Nucleus accumbens (tissue), 56 donors: Measurements from ENCODE around the gene CD300LF.

Source experiments
- DNase-seq, 56 donors: peaks; one replicate each; lab custom pipeline; 2025; lab: John Stamatoyannopoulos, UW

CD300LF gene

DNA sequence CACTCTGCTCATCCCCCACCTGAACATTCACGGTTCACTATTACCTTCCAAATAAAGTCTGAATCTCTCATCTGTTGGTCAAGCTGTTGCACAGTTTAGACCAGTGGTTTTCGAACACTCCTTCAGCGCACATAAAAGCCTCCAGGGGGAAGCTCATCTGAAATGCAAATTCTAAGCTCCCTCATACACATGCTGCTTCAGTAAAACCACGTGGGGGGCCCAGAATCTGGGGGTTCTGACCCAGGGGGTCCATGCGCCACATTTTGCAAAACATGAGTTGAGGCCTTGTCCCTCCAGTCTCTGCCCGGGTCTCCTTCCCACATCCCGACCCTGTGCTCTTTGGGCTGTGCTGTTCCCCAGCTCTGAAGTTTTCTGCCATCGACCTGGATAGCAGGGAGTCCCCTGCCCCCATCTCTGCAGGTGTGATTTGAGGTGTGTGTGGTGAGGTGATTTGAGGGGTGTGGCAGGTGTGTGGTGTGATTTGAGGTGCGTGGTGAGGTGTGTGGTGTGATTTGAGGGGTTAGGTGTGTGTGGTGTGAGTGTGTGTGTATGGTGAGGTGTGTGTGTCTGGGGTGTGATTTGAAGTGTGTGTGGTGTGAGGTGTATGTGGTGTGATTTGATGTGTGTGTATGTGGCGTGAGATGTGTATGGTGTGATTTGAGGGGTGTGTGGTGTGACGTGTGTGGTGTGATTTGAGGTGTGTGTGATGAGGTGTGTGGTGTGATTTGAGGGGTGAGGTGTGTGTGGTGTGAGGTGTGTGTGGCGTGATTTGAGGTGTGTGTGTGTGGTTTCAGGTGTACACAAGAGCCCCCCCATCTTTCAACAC is 19.5 kb upstream of the CD300LF start:
- DNase-seq, result no peak

DNA sequence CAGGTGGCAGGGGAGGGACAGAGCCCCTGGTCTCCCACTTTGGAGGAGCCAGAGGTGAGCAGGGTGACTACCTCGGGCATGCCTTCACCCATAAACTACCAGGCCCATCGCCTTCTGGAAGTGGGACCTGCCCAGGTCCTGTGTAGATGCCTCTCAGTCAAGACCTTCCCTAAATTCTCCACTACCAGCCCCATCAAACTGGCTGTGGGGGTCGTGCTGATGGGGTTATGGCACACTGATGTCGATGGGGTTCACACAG is 18.6 kb upstream of the CD300LF start:
- no peak for DNase-seq

DNA sequence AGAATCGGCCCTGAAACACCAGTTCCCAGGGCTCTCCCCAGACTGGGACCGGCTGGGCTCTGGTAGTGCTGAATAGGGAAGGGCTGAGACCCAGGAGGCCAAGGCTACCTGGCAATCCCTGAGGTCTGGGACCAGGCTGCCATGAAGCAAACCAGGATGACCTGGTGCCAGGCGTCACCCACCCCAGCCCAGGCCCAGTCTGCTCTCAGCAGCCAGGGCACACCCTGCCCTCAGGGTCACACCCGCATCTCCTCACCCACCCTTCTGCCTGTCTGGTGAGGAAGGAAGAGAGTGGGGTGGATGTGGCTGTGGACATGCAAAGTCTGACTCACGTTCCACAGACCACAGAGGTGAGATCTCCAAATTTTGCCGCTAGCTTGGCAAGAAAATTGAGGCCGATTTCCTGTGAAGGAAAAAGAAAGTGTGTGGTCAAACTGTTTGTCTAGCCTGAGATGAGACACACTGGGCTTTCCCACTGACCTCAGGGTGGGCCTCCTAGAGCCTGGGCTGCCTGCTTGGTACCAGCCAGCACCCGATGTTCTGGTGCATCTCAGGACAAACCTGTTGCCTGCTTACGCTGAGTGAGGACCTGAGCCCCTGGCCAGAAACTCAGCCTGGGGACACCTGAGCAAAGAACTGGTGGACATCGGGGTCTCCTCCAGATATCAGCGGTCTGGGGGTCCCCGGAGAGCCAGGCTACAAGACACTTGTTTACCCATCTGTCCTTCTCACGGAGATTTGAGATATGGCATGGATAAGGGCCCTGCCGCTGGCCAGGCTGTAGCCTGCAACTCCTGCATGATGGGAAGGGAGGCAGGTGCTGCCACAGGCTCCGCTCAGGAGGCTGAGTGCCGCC is 18.0 kb upstream of the CD300LF start:
- DNase-seq, result no peak

DNA sequence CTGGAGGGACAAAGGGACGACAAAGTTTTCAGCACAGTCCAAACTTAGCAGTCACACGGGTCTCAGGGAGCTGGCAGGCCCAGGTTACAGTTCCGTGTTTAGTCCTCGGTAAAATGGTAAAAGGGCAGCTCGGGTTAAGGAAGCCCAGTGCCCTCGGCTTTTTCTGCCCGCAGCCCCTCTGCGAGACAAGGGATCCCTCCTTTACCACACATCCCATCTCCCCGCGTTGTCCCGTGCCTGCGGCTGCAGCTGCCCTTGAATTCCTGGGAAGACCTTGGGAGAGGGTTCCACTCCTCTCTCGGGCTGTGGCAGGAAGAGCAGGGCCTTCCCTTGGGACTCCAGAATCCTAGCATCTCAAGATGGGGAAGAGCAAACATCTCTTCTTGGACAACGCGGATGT is 17.1 kb upstream of the CD300LF start:
- no peak for DNase-seq

DNA sequence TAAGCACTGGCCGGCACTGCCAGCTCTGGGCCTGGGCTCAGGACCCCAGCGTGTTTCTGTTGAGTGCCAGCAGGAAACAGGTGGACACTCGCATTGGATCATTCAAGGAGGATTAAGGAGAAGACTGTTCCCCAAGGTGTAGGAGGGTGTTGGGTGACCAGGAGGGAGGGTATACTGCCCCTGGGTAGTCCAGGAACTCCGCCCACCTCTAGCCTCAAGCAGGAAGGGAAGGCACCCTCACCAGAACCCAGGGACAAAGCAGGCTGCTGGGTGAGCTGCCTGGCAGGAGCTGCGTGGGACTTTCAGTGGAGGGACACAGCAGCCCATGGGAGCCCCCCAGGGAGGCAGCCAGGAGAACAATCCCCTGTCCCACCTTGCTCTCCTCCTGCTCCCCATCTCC is 16.6 kb upstream of the CD300LF start:
- no peak for DNase-seq

DNA sequence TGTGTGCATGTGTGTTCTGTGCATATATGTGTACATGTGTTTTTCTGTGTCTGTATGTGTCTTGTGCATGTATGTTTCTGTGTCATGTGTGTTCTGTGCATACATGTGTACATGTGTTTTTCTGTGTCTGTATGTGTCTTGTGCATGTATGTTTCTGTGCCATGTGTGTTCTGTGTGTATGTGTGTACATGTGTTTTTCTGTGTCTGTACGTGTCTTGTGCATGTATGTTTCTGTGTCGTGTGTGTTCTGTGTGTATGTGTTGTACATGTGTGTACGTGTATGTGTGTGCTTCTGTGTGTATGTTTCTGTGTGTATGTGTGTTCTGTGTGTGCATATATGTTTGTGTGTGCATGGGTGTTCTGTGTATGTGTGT is 16.0 kb upstream of the CD300LF start:
- no peak for DNase-seq

DNA sequence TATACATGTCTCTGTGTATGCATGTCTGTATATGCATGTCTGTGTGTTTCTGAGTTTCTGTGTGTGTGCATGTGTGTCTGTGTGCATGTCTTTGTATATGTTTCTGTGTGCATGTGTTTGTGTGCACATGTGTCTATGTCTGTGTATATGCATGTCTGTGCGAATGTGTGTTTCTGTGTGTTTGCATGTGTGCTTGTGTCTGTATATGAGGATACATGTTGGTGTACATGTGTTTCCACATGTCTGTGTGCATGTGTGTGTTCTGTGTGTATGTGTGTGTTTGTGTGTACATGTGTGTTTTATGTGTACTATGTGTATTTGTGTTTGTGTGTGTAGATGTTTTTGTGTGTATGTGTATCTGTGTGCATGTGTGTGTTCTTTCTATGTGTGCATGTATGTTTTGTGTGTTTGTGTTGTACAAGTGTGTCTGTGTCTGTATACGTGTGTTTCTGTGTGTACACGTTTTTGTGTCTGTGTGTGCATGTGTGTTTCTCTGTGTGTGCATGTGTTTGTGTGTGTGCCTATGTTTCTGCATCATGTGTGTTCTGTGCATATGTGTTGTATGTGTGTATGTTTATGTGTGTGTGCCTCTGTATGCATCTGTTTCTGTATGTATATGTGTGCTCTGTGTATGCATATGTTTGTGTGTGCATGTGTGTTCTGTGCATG is 15.4 kb upstream of the CD300LF start:
- no peak for DNase-seq

DNA sequence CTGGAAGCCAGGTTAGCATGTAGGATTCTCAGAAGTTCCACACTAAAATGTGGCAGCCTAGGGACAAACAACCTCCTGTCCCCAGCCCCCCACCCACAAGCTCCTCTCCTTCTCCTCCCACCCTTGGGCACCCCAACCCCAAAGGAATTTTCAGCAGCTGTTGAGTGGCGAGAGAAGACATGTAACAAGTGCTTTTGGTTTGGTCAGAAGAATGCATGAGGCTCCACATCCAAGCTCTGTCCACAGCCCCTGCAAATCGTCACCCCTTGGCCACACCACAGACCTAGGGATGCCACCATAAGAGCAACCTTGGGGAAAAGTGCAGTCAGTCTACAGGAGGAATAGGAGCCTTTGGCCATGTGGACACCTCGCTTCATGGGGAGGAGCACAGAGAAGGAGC is 12.4 kb upstream of the CD300LF start:
- DNase-seq, result no peak

DNA sequence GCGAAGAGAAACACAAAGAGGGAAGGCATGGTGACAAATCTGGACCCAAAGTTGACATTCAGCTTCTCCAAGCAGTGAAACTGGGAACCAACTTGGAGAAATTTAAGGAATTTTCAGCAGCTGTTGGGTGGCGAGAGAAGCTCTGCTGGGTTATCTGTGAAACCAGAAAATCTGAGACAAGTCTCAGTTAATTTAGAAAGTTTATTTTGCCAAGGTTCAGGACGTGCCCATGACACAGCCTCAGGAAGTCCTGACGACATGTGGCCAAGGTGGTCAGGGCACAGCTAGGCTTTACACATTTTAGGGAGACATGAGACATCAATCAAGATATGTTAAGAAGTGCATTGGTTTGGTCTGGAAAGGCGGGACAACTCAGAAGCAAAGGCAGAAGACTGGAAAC is 11.2 kb upstream of the CD300LF start:
- DNase-seq, result no peak

DNA sequence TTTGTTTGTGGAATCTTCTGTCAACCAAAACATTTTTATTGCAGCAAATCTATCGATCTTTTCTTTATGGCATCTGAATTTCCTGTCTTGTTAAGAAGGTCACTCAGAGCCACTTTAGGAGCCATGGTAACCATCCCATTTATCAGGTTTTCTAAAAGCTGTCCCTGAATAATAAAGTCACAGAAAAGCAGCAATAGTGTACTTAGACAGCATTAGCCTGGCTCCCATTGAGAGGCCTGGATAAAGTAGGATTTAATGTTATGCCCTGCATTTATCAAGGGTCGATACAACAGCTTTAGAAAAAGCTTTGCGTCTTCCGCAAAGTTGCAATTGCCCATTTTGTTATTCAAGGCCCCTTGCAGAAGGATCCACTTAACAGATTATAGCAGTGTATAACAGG is 10.1 kb upstream of the CD300LF start:
- DNase-seq, result no peak

DNA sequence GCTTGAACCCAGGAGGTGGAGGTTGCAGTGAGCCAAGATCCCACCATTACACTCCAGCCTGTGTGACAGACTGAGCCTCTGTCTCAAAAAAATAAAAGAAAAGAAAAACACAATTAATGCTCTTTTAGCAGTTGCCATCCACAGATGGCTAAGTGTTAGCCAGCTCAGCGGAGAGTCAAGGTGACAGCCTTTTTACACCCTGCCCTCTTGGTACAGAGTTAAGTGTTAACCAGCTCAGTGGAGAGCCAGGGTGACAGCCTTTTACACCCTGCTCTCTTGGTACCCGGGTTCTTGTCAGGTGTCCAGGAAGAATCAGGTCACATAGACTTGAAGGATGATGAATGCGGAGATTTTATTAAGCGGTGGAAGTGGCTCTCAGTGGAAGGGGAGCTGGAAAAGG is 7.8 kb upstream of the CD300LF start:
- DNase-seq, result no peak

DNA sequence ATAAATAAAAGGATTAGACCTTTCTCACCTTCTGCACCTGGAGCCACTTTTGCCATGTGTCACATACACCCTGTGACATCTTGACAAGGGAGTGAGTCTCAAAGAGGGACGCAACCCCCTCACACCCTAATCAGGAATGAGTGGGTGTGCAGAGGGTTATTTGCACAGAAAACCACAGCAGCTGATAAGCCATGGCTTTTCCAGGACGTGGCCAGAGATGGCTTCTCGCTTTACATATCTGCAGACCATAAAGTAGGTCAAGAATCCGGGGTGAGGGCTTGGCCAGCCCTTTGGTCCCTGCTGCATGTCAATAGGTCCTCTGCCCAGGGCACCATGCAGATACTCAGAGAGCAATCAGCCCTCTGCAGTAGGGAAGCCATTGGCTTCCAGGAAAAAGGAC is 2.4 kb upstream of the CD300LF start:
- no peak for DNase-seq

DNA sequence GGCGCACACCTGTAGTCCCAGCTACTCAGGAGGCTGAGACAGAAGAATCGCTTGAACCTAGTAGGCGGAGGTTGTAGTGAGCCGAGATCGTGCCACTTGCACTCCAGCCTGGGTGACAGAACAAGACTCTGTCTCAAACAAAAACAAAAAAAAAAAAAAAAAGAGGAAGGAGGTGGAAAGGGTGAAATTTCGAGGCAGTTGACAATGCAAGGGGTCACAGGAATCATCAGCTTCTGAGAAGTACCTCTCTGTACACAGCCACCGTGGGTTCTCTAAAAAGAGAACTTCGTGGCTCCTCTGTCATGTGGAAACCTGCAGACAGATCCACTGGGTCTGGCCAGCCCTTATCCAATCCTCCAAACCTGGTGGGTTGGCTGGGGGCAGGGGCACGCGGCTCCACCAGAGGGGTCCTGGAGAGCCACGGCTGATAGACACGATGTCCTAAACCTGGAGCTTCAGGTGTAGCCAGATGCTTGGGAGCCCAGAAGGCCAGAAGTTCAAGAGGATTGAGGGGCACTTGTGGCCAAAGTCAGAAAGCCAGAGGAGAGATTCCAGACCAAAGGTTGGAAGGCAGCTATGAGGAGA is 540 bp upstream of the CD300LF start:
- DNase-seq, result no peak

DNA sequence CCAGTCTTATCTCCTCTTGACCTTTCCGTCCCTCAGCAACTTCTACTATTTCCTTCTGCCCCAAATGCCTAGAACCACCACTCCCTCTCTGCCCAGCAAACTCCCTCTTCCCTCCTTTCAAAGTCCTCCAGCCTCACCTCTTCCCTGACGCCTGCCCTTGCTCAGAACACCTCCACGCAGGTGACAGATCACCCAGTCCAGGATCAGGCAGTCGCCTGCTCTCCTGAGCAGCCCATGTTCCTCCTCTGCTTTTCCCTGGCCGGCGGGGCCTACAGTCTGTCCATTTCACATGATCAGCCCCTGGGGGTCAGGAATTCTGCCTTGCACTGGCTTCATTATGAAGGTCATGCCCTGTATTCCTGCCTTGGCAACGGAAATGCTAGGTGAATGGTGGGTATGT is 422 bp downstream of the CD300LF start:
- DNase-seq, result no peak

DNA sequence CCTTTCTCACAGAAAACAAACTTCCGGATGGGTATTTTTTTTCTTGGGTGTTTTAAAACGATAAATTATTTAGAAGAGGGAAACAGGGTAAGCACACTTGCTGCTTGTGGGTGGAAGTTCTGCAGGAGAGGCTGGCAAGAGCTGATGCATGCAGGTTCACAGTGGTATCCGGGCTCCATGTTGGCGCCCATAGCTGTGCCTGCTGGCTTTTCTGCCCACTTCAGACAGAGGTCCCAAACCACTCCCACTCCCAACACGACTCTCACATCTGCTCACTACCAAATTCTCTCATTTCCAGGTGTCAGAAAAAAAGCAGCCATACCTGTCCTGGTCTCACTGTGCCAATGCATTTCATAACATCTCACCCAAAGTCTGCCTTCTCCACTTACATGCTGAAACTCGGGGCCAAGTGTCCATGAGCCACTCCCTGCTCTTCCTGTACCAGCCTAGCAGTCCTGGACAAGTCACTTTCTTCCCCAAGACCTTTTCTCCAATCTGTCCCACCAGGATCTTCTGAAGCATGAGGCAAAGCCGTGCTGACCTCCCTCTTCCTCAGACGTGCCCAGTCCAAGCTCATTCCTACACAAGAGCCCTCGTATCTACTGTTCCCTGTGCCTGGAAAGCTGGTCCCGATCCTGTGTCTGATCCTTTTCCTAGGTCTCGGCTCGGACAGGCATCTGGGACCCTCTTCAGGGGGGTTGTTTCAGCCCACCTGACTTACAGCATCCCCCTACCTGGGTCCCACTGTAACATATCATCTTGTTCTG is 1.5 kb downstream of the CD300LF start:
- DNase-seq, result no peak

DNA sequence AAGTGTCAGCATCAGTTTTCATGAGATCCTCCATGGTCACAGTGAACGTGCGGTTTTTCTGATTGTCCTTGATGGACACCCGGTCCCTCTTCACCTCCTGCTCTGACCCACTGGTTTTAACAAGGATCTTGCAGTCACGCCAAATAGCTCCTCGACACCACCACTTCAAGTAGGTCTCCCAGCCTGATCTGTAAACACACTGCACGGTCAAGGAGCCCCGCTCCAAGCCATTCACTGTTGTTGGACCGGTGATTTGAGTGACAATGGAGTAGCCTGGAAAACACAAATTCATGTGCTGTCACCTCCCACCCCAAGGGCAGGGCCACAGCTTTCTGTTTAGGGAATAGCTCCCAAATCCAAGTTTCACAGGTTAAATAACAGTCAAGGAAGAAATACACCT is 8.2 kb downstream of the CD300LF start:
- DNase-seq, result no peak

DNA sequence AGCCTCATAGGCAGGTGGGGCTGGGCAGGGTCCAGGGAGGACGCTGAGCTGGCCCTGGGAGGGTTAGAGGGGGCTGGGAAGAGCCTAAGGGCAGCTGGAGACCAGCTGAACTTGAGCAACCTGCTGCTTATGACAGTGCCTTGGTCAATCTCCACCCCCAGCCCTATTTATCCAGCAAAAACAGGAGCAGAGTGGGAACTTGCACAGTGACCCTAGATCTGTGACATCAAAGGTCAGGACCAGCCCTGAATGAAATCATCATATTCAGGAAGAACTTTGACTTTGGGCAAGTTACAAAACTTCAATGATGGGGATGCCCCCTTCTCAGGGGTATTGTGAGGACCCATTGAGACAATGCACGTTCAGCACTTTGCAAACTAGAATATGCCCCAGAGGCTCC is 9.4 kb downstream of the CD300LF start:
- no peak for DNase-seq

DNA sequence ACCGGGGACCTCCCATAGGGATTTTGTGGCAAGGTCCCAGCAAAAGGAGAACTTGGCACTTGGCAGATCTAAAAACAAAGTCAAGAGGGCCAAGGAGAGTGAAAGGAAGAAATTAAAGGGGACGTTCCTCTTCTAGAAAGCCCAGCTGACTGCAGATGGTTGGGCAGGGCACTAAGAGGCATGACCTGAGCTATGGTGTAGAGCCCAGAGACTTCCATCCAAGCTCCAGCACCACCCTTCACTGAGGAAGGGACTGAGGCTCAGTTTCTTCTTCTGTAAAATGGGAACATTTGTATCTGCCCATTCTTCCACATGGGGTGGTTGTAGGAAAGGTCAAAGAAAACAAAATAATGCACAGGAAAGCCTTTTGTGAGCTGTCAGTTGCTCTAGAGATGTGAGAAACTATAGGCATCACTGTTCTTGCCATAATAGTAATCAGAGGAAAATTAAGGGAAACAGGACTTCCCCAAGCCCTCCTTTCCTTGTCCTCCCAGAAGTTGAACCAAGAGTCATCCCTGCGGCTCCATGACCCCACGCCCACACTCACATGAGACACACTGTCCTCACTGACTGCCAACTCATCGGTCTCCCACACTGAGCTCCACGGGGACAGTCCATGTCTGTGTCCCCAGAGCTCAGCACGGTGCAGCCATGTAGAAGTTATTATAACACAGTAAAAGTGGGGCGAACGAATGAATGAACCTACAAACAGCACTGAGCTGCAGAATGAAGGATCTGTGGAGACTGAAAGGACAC is 10.4 kb downstream of the CD300LF start:
- DNase-seq, result no peak

DNA sequence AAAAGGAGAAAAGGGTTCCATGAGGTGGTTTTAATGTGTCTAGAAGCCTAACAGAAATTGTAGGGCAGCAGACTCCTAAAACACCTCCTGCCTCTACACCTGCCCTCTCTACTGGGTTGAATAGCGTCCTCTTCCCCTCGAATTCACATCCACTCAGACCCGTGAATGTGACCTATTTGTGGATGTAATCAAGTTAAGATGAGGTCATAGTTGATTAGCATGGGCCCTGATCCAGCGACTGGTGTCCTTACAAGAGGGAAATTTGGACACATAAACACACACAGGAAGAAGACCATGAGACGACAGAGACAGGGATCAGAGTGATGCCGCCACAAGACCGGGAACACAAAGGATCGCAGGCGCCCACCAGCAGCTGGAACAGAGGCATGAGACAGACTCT is 13.5 kb downstream of the CD300LF start:
- no peak for DNase-seq

DNA sequence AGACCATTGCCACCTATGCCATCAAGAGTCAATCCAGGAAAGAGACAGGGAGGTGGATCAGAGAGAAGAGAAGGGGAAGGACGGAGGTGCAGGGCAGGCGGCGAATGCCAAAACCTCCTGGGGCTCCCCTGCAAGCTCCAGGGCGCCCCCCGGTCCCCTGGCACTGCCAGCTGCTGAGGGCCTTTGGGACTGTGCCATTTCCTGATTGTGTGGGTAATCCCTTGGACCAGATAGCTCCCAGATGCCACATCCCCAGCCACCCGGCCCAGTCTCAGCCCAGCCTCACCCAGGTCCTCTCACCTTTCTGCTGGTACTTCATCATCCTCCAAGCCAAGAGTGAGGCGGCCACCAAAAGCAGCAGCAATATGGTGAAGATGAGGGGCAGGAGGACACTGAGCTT is 14.7 kb downstream of the CD300LF start:
- DNase-seq, result no peak
